SK-N-SH (cell line): ENCODE measurements around the gene GORASP1.

Experiments used
- CTCF ChIP-seq: fragments of 200-600 bp; sonication (generic); IDR thresholded peaks from 2 replicates; pipeline ENCODE4 v1.6.1; 2017; ENCODE audit warnings: antibody characterized with exemption, mild to moderate bottlenecking, moderate library complexity
- GATA2 ChIP-seq: sonication (generic); formaldehyde crosslinking; IDR thresholded peaks from 2 replicates; pipeline ENCODE4 v1.5.0; 2020; ENCODE audit warnings: mild to moderate bottlenecking, missing genetic modification reagents
- MEF2A ChIP-seq: IDR thresholded peaks from 2 replicates; pipeline ENCODE4 v1.4.0; 2012; ENCODE audit warnings: low read depth, borderline replicate concordance
- PBX3 ChIP-seq: IDR thresholded peaks from 2 replicates; pipeline ENCODE4; 2012
- REST ChIP-seq: IDR thresholded peaks from 2 replicates; pipeline ENCODE4 v1.6.1; 2012; ENCODE audit warnings: mild to moderate bottlenecking, low read depth, low read length, moderate library complexity
- SIN3A ChIP-seq: IDR thresholded peaks from 2 replicates; pipeline ENCODE4 v1.6.1; 2012; ENCODE audit warnings: low read depth, mild to moderate bottlenecking, low read length, moderate library complexity, borderline replicate concordance
- TAF1 ChIP-seq: IDR thresholded peaks from 2 replicates; pipeline ENCODE4 v1.6.1; 2012; ENCODE audit warnings: low read depth, mild to moderate bottlenecking, low read length, moderate library complexity, borderline replicate concordance
- TCF12 ChIP-seq: IDR thresholded peaks from 2 replicates; pipeline ENCODE4 v1.4.0; 2012
- USF1 ChIP-seq: IDR thresholded peaks from 2 replicates; pipeline ENCODE4 v1.4.0; 2012; ENCODE audit warnings: low read depth, borderline replicate concordance
- USF2 ChIP-seq: fragments of 150-350 bp; IDR thresholded peaks from 2 replicates; pipeline ENCODE4 v1.6.1; 2017; ENCODE audit warnings: antibody characterized with exemption, low read length, low read depth, borderline replicate concordance

GRCh38 chr3:39134305-39134704 lies 26.9 kb upstream of the GORASP1 start:
- TF ChIP-seq USF2 = no peak
- no peak for TF ChIP-seq SIN3A
- TF ChIP-seq CTCF = no peak
- no peak for TF ChIP-seq GATA2
- no peak for TF ChIP-seq TCF12
- TF ChIP-seq TAF1 = no peak
- TF ChIP-seq USF1 = no peak
- no peak for TF ChIP-seq PBX3
- no peak for TF ChIP-seq REST
- TF ChIP-seq MEF2A = no peak
